Neuron (in vitro differentiated cells): Measurements from ENCODE around the gene JUP.
A peak's percentile ranks its signal among the peaks of the same experiment; 100 is the strongest.

Source experiments
- H2AFZ ChIP-seq: one replicate; pipeline ENCODE4 v1.6.1; 2013; ENCODE audit warnings: low read depth, mild to moderate bottlenecking, inconsistent platforms, low read length, moderate library complexity
- H3K27me3 ChIP-seq: one replicate; pipeline ENCODE4 v1.6.1; 2013; ENCODE audit warnings: low read length; ENCODE audit not compliant: insufficient read depth
- H3K36me3 ChIP-seq: one replicate; pipeline ENCODE4 v1.6.1; 2013; ENCODE audit warnings: low read length; ENCODE audit not compliant: insufficient read depth
- H3K4me1 ChIP-seq: one replicate; pipeline ENCODE4 v1.6.1; 2013; ENCODE audit warnings: low read length; ENCODE audit not compliant: insufficient read depth
- H3K4me3 ChIP-seq: 2 replicates; pipeline ENCODE4 v1.5.1; 2013; ENCODE audit warnings: mild to moderate bottlenecking, low read length, moderate library complexity
- H3K9me3 ChIP-seq: one replicate; pipeline ENCODE4 v1.6.1; 2013; ENCODE audit warnings: low read length

JUP gene

DNA sequence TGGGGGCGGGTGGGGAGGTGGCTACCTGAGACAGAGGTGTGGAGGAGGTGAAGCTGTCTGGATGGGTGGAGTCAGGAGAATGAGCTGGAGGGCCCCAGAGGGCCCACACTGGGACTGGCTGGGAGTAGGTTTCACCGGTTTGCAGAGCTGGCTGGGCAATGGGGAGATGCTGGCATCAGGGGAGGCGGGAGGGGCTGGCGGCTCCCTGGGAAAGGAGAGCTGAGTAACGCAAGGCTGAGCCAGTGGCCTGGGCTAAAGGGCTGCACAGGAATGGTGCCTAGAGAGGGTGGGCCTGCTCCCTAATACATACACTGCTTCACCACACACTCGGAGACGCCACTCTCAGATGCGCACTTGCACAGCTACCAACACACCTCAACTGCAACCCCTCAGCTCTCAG lies 12.9 kb upstream of the JUP start:
- no peaks in the 10 kb centered on the region for H3K9me3 ChIP-seq
- peaks cover 5% of the 10 kb centered on the region for H3K4me1 ChIP-seq
- no peak overlapping the region for H3K4me3 ChIP-seq
- no peaks in the 10 kb centered on the region for H3K36me3 ChIP-seq
- no peak overlapping the region for H2AFZ ChIP-seq
- no peaks in the 10 kb centered on the region for H3K27me3 ChIP-seq

DNA sequence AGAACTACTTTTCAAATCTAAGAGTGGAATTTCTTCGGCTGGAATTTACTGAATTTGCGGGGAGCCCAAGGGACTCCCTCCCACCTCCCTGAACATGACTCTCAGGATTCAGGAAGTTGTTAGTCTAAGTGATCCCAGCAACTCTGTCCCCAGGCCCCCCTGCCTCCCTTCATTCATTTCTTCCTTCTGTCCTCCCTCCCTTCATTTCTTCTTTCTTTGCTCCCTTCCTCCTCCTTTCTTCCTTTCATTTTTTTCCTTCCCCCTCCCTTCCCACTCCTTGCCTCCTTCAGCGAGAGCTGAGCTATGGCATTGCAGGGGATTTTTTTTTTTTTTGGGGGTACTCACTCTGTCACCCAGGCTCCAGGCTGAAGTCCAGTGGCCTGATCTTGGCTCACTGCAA lies 10.9 kb upstream of the JUP start:
- no peak overlapping the region for H2AFZ ChIP-seq
- no peaks in the 10 kb centered on the region for H3K9me3 ChIP-seq
- no peak overlapping the region for H3K4me3 ChIP-seq
- no peaks in the 10 kb centered on the region for H3K36me3 ChIP-seq
- H3K4me1 ChIP-seq = peaks cover 18% of the 10 kb centered on the region
- H3K27me3 ChIP-seq = no peaks in the 10 kb centered on the region

DNA sequence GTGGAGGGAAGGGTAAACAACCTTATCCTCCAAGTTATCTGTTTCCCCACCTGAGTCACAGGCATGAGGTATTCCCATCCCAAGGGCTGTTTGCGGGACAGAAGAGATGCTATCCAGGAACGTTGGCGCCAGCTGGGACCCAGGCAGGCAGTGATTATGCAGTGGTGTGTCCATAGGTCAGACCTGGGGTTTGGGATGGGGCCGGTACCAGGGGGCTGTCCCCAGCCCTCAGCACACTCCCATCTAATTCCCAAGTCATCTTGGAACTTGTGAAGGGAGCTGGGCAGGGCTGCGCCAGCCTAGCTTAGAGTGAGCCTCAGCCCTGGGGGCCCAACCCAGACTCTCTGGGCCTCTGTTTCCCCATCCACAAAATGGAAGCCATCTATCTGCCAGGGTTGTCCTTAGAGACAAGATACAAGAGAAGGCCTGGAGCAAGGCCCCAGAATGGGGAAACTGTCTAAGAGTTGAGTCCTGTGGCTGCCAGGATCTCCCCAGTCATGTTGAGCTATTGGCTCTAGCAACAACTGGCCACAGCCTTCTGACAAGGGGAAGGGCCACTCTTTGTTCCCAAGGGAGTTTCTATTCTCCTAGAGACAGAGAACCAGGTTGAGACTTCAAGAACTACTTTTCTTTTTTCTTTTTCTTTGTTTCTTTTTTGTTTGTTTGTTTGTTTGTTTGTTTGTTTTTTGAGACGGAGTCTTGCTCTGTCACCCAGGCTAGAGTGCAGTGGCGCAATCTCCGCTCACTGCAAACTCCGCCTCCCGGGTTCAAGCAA lies 9.8 kb upstream of the JUP start:
- H3K36me3 ChIP-seq = no peaks in the 10 kb centered on the region
- peaks cover 17% of the 10 kb centered on the region for H3K4me1 ChIP-seq
- H2AFZ ChIP-seq = no peak overlapping the region
- H3K9me3 ChIP-seq = no peaks in the 10 kb centered on the region
- no peaks in the 10 kb centered on the region for H3K27me3 ChIP-seq
- no peak overlapping the region for H3K4me3 ChIP-seq

DNA sequence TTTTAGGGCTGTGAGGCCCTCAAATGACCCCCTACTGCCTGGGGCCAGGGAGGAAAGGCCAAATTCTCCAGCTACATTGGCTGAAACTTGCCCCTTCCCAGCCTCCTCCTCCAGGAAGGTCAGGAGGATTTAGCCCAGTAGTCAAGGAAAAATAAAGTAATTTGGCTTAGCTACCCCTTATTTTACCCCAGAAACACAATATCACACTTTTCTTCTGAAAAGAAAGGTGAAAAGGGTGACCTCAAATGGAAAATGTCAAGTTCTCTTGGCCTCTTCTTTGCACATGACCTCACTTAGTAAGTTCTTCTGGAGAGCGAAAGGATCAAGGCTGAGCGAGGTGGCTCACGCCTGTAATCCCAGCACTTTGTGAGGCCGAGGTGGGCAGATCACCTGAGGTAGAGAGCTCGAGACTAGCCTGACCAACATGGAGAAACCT lies 8.0 kb upstream of the JUP start:
- Histone ChIP-seq H3K9me3 (no peaks in the 10 kb centered on the region), H3K4me1 (peaks cover 13% of the 10 kb centered on the region), H3K36me3 (no peaks in the 10 kb centered on the region), H3K27me3 (no peaks in the 10 kb centered on the region), H2AFZ (no peak overlapping the region), H3K4me3 (no peak overlapping the region)

DNA sequence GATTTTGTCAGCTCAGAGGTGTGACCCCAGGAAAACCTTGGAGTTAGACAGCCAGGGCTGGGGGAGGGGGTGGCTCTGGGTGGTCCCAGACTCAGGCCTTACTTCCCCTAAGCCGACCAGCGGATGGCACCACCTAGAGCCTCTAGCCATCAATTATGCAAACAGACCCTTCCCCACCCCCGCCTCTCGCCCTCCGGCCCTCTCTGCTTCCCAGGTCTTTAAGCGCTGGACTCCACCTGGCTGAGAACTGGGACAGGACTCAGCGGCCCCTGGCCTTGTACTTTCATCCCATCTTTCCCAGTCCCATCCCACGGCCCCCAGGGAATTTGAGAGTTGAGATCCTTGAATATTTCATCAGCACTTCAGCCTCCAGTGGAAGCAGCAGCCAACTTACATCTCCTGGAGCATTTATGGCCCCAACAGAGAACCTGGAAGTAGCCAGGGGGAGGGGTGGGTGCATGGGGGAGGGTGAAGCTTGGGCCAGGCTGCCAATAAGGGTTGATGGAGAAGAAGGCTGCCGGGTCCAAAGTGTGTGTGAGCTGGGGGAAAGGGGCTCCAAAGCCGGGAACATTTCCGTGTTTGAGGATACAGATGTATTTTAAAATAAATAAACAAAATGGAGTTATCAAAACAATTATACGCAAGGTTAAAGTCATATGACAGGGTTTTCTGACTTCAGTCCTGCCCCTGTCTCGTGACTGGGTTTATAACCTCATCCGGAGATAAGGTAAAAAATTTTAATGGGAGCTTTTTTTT lies 7.5 kb upstream of the JUP start:
- H3K36me3 ChIP-seq = no peaks in the 10 kb centered on the region
- no peak overlapping the region for H2AFZ ChIP-seq
- H3K27me3 ChIP-seq = peaks cover 1% of the 10 kb centered on the region
- peaks cover 13% of the 10 kb centered on the region for H3K4me1 ChIP-seq
- no peaks in the 10 kb centered on the region for H3K9me3 ChIP-seq
- H3K4me3 ChIP-seq = no peak overlapping the region

DNA sequence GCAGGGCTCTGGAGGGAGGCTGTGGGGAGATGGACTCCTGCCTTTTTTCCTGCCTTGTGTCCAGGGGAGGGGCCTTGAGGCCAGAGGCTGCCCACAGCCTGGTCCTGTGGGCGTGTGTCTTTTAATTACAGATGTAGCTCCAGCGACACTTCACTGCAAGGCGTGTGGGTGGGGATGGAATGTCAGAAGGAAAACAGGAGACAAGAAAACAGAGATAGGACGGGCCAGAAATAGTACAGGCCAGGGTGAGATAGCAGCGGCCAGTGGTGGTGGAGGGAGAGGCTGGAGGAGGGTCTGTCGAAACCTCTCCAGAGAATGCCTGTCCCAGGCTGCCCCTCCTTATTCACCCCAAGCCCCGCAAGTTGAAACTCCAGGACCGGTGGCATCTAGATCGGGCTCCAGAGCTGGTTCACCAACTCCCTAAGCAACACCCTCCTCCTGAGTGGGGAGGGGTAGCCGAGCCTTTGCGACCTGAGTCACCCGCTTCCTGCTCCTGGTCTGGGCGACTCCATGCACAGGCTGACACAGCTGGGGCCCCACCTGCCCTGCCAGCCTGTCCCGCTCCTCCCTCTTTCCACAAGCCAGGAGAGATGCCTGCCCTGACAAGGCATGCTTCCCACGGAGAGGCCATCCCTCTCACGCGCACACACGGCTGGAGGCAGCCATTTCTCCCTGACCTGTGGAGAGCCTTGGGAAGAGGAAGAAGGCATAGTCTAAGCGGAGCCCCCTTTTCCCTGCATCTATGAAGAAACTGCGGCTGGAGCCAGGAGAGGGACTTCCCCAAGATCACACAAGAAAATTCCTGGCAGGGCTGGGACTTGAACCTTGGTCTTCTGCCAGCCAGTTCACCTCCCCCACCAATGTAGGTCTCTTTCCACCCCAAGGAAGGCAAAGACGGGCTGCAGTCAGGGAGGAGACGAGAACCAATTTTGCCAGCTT lies 6.6 kb upstream of the JUP start:
- Histone ChIP-seq H3K36me3 (no peaks in the 10 kb centered on the region), H2AFZ (peak overlapping the region; percentile 28), H3K4me1 (peaks cover 13% of the 10 kb centered on the region), H3K27me3 (peaks cover 6% of the 10 kb centered on the region), H3K9me3 (no peaks in the 10 kb centered on the region), H3K4me3 (no peak overlapping the region)

DNA sequence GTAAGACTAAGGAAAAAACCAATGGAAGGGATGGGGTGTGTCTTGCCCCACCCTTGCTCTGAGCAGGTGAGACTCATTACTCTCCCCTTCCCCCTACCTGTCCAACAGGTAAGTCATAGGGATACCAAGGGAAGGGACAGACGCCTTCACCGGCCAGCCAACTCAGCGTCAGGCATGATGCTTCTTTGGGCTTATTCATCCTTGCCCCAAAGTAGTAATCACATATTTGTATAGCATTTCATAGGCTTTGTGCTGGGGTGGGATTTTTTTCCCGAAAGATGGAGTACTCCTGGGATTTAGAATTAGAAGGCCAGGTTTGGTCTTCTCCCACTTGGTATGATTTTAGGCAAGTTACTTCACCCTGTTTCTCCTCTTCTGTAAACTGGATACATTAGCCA lies 509 bp upstream of the JUP start:
- Histone ChIP-seq H3K9me3 (no peaks in the 10 kb centered on the region), H2AFZ (no peak overlapping the region), H3K4me1 (peaks cover 20% of the 10 kb centered on the region), H3K4me3 (peak overlapping the region; percentile 22), H3K36me3 (no peaks in the 10 kb centered on the region), H3K27me3 (peaks cover 6% of the 10 kb centered on the region)

DNA sequence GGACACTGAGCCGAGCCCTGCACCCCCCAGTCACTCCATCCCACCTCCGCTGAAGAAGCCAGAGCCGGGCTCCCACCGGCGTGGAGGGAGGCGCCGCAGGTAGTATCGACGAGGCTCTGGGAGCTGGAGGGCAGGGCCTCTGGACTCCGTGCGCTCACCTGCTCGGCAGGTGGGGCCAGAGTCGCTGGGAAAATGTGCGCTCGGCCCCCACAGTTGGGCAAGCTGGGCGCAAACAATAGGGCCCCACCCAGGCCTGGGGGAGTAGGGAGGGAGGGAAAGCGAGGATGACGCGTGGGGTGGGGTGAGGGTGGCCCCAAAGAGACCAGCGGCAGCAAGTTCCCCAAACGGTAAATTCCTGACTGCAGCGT lies 668 bp downstream of the JUP start:
- Histone ChIP-seq H2AFZ (peak overlapping the region; percentile 27), H3K27me3 (peaks cover 6% of the 10 kb centered on the region), H3K4me1 (peaks cover 23% of the 10 kb centered on the region), H3K4me3 (peak overlapping the region; percentile 71), H3K9me3 (no peaks in the 10 kb centered on the region), H3K36me3 (no peaks in the 10 kb centered on the region)

DNA sequence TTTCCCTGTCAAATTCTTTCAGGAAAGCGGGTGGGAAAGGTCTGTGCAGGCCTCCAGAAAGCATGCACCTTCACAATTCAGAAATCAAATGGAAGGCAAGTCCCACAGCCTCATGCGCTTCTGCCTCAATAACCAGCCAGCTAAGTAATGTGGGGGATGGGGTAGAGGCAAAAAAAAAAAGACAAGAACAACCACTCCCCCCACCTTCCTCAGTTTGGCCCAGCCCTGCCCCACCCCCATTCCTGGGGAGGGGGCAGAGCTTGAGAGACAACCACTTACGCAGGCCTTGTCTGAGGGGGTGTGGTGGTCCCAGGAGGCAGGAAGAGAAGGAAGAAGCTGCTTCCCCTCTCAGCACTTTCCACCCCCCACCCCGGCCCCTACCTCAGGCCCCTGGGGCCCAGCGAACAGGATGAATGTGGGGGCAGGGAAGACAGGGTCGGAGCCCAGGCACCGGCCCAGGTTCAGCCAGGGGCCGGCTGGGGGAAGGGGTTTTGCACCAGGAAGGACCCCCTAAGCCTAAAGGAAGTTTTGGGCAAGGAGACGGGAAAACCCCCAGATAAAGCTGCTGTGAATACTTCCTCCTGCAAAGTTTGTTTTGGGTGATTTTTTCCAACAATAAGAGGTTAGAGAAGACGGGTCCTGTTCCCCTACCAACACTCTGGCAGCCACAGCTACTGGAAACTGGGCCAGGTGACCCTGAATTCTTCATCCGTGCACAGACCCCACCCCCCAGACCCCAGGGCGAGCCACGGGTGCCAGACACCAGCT lies 1.2 kb downstream of the JUP start:
- Histone ChIP-seq H3K36me3 (no peaks in the 10 kb centered on the region), H3K27me3 (peaks cover 6% of the 10 kb centered on the region), H3K4me3 (peak overlapping the region; percentile 71), H3K9me3 (no peaks in the 10 kb centered on the region), H2AFZ (peak overlapping the region; percentile 27), H3K4me1 (peaks cover 23% of the 10 kb centered on the region)

DNA sequence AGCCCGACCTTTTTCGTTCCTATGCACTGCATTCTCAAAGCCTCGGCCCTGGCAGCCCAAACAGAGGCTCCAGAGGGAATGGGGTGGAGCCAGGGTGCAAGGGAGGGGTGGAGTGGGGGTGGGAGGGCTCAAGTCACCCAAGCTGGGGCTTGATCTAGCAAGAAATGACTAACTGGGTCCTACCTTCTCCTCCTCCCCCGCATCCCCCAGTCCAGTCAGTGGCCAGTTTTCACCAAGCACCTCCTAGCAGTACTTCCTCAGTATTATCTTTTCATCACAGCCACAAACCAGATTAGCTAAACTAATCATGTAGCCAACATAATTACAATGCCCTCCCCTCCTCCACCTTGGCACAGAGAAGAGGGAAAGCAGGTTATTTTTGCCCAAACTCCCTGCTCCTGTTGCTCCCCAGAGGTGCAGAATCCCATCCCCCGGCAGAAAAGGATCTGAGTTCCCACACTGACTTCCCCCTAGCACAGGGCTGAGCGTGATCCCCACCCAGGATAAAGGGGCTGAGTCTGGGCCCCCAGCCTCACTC lies 2.2 kb downstream of the JUP start:
- Histone ChIP-seq H3K27me3 (peaks cover 6% of the 10 kb centered on the region), H3K4me1 (peaks cover 23% of the 10 kb centered on the region), H3K9me3 (no peaks in the 10 kb centered on the region), H3K4me3 (peak overlapping the region; percentile 71), H2AFZ (no peak overlapping the region), H3K36me3 (no peaks in the 10 kb centered on the region)

DNA sequence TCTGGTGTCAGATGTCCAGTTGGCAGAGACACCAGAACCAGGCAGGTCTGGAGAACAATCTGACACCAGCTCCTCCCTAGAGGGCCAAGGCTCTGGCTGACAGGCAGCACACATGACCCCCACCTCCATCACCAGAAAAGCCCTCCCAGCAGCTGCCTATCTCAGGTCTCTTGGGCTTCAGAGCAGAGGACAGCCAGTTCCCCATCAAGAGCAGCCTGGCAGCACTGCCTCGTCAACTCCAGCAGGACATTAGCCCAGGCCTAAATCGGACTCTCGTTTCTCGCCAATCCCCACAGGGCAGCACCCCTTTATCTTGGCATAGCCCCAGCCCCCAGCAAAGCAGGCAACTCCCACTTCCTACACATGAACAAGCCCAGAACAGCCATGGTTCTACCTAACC lies 4.4 kb downstream of the JUP start:
- no peaks in the 10 kb centered on the region for H3K27me3 ChIP-seq
- peaks cover 23% of the 10 kb centered on the region for H3K4me1 ChIP-seq
- H3K36me3 ChIP-seq = no peaks in the 10 kb centered on the region
- H3K9me3 ChIP-seq = no peaks in the 10 kb centered on the region
- H3K4me3 ChIP-seq = no peak overlapping the region
- no peak overlapping the region for H2AFZ ChIP-seq

DNA sequence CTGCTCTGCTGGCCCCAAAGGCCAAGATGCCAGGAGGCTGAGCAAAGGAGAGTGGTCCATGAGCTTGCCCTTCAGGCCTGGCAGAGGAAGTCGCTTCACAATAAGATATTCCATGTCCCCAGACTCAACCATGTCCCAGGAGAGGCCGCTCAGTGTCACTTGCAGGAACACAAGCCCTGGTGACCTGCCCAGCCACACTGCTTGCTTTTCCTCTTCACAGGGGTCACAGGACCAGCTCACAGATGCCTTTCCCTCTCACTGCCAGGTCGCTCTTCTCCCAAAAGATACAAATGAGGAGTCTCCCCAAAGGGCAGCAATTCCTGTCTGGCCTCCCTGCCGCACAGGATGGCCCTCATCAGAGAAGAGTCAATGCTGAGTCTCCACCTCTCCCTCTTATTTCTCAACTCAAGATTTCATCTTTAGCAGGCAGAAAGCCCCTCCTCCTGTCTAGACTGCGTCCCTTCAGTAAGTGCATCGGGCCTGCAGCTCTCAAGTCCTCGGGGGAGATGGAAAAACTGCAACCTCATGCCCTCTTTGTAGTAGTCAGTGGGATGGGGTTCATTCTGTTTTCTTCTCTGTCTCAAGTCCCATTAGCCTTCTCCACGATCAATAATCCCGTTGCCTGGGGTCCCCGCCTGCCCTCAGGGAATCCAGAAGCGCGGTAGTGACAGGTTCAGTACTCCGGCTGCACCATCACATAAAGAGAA lies 5.0 kb downstream of the JUP start:
- Histone ChIP-seq H3K4me1 (peaks cover 23% of the 10 kb centered on the region), H2AFZ (no peak overlapping the region), H3K36me3 (no peaks in the 10 kb centered on the region), H3K9me3 (no peaks in the 10 kb centered on the region), H3K27me3 (no peaks in the 10 kb centered on the region), H3K4me3 (no peak overlapping the region)
